Activated CD8-positive, alpha-beta memory T cell treated with anti-CD3 and anti-CD28 coated beads for 36 hours (primary cell): Measurements from ENCODE around the gene MPRIP. TPM values are rescaled to one million over a fixed set of nuclear protein-coding genes. Genes with fewer than 3 reads are reported as not detected.
"Not testable (repeated sequence)": the region's sequence is repeated elsewhere in the genome, so short reads cannot be mapped to it uniquely, and the experiment has no call there.

Experiments used
- CTCF ChIA-PET: fragments of 350-600 bp; sonication (Branson Sonifier 250); formaldehyde crosslinking; loops from one replicate; lab custom pipeline; 2021; ENCODE audit warnings: antibody characterized with exemption; lab: Charles Lee
- POLR2A ChIA-PET: fragments of 350-600 bp; sonication (Branson Sonifier 250); formaldehyde crosslinking; loops from one replicate; lab custom pipeline; 2021; ENCODE audit warnings: antibody characterized with exemption; lab: Charles Lee
- total RNA-seq, 2 experiments: library from RNA; stranded (reverse); gene quantifications; one replicate each; pipeline ENCODE4 v1.2.3, GENCODE V29; 2021

The MPRIP gene, protein sequence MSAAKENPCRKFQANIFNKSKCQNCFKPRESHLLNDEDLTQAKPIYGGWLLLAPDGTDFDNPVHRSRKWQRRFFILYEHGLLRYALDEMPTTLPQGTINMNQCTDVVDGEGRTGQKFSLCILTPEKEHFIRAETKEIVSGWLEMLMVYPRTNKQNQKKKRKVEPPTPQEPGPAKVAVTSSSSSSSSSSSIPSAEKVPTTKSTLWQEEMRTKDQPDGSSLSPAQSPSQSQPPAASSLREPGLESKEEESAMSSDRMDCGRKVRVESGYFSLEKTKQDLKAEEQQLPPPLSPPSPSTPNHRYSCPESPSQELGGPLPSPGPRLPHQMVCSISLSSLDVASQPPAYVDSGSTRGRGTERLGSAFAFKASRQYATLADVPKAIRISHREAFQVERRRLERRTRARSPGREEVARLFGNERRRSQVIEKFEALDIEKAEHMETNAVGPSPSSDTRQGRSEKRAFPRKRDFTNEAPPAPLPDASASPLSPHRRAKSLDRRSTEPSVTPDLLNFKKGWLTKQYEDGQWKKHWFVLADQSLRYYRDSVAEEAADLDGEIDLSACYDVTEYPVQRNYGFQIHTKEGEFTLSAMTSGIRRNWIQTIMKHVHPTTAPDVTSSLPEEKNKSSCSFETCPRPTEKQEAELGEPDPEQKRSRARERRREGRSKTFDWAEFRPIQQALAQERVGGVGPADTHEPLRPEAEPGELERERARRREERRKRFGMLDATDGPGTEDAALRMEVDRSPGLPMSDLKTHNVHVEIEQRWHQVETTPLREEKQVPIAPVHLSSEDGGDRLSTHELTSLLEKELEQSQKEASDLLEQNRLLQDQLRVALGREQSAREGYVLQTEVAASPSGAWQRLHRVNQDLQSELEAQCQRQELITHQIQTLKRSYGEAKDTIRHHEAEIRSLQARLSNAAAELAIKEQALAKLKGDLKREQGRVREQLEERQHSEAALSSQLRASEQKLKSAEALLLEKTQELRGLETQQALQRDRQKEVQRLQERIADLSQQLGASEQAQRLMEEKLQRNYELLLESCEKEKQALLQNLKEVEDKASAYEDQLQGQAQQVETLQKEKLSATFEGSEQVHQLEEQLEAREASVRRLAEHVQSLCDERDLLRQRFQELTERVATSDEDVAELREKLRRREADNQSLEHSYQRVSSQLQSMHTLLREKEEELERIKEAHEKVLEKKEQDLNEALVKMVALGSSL (N-terminal part only)
- 100 to 1,000 TPM; 165 to 172 TPM for total RNA-seq

DNA sequence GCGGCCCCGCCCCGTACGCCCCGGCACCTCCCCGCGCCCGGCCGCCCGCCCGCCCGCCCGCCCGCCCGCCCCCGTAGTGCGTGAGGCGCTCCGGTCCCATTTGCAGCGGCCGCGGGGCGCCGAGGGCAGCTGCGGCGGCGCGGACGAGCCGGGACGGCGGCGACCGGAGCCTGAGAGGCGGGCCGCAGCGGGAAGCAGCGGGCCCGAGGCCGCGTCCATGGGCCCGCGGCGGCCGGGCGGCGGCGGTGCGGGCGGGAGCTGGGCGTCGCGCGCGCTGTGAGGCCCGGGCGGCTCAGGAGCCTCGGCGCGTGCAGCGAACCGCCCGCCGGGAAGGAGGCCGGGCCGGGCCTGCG lies at the start of gene MPRIP:
MPRIP (plus strand) TSS at position 74 of the 353 bp plus-strand sequence. CDS start 392 bp downstream, outside the sequence.
- CTCF ChIA-PET: no interaction called here
- POLR2A ChIA-PET: interaction anchor here (1.0 kb wide), 1 partner anchor 77 kb away, joined by 3 read pairs; no protein-coding TSS in a partner anchor

DNA sequence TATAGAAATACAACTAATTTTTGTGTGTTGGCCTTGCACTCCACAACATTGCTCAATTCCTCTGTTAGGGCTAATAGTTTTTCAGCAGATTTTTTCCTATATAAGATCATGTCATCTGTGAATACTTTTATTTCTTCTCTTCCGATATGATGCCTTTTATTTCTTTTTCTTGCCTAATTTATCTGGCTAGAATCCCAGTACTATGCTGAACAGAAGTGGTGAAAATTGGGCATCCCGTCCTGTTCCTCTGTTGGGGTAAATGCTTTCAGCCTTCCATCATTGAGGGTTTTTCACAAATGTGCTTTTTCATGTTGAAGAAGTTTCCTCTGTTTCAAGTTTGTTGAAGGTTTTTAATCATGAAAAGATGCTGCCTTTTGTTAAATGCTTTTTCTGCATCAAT lies 47.6 kb upstream of the MPRIP start:
- CTCF ChIA-PET: no interaction called here
- POLR2A ChIA-PET: no interaction called here

DNA sequence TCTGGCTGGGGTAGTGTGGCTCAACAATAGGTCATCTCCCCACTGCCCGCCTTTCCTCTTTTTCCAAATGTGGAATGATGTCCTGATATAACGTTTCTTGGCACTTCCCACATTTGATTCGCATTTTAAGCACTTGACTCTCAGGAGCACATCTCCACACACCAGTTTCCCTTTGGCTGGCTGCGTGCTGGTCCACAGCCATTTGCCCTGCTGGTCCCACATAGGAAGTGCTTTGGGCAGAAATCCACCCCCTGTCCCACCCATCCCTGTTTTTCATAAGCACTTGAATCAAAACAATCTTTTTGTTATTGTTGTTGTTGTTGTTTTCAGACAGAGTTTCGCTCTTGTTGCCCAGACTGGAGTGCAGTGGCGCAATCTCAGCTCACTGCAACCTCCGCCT lies 46.3 kb upstream of the MPRIP start:
- CTCF ChIA-PET: no interaction called here
- POLR2A ChIA-PET: no interaction called here

DNA sequence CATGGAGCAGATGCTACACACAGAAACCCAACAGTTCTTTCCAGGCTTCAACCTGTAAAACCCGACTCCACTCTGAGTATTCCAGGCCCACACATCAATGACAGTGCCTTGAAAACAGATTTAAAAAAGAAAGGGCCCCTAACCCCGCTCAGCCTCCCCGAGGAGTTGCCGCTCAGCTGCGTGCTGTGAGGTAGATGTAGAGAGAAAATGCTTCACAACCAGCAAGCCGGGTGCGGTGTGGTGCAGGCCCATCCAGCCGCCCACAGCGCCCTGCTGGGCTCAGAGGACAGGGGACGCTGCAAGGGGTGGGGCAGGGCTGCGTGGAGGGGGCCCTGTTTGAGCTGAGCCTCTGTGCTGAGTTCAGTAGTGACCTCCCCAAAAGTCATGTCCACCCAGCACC lies 45.5 kb upstream of the MPRIP start:
- CTCF ChIA-PET, POLR2A ChIA-PET: not testable (repeated sequence)

DNA sequence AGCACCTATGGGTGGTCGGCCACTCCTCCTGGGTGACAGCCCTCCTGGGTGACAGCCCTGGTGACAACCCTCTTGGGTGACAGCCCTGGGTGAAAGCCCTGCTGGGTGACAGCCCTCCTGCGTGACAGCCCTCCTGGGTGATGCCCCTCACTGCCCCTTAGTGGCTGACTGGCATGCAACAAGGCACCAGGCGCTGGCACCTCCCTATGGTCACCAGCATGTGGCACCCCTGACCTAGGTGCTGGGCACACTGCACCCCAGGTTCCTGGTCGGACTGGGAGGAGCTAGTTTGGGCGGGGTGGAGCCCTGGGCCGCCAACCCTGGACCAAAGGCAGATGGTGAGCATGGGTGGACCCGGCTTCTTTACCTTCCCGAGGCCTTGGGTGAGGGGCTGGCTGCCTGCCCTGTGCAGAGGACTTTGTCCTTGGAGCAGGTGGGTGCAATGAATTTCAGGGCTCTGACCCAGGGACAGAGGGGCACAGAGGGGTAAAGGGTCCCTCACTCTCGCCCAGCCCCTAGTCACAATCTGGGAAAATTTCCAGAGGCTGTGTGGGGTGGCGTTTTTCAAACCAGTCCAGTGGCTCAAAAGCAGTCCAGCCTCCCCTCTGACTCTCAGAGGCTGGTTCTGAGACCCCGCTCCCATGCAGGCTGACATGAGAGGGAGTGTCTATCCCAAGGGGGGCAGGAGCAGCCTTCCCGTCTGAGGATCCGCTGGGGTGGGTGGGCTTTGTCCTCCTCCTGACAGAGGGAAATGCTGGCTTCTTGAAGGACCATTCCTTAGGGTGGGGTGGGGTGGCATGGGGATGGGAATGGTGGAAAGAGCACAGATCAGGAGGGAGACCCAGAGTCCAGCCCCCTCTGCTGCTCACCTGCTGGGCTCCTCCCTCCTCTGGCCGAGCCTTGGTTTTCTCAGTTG lies 44.5 kb upstream of the MPRIP start:
- ChIA-PET POLR2A (no interaction called here), CTCF (no interaction called here)

DNA sequence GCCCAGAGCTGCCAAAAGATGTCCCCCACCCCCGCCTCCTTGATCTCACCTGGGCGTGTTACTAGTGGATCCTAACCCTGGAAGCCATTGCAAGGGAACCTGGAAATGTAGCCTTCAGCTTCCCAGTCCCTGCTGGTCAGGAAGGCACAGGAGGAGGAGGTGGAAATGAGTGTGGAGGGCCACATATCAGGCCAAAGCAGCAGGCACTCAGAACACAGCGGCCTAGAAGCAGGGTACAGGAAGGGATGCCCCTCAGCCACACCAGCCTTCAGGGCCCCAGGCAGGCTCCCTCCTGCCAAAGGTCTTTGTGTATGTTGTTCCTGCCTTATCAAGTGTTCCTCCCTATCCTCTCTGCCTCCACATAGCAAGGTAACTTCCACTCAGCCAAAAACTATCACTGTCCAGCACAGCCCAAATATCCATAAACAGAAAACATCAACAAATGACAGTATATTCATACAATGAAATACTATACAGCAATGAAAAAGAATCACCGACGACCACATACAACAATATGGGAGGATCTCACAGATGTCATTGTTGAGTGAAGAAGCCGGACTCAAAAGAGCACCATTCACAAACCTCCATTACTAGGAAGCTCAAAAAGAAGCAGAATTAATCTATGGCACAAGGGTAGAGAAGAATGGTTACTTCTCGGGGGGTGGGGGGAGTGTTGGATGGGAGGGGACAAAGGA lies 42.2 kb upstream of the MPRIP start:
- POLR2A ChIA-PET: no interaction called here
- CTCF ChIA-PET: interaction anchor here (0.7 to 1.3 kb wide), 4 partner anchors 10 to 235 kb away, joined by 3 to 6 read pairs (median 4); no protein-coding TSS in a partner anchor

DNA sequence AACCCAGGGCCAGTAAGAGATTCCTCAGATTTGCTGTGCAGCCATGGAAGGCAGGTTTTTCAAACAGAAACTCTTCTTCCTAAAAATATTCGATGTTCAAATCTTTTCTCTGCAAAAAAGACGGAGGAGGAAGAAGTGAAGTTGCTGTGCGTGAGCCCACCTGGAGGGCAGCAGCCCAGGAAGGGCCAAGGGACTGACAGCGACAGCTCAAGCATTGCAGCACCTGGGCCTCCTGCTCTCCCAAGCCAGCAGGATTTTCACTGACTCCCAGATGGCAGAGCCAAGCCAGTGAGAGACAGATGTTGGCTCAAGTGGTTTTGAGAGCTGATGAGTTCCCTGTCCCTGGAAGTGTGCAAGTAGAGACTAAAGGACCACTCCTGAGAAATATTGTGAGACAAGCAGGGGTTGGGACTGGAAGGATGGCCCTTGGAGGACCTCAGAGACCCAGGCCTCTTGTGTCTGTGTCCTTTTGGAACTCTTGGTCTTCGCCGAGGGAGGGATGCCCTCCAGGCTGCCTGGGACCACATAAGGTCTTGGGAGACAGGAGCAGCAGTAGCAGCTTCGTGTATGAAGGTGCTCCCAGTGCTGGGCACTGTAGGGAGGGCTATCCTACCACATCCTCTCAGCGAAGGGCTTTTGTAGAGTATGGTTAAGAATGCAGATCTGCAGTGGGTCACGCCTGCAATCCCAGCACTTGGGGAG lies 41.0 kb upstream of the MPRIP start:
- POLR2A ChIA-PET: no interaction called here
- CTCF ChIA-PET: interaction anchor here (0.6 to 1.3 kb wide), 5 partner anchors 33 to 337 kb away, joined by 3 to 6 read pairs (median 4); no protein-coding TSS in a partner anchor

DNA sequence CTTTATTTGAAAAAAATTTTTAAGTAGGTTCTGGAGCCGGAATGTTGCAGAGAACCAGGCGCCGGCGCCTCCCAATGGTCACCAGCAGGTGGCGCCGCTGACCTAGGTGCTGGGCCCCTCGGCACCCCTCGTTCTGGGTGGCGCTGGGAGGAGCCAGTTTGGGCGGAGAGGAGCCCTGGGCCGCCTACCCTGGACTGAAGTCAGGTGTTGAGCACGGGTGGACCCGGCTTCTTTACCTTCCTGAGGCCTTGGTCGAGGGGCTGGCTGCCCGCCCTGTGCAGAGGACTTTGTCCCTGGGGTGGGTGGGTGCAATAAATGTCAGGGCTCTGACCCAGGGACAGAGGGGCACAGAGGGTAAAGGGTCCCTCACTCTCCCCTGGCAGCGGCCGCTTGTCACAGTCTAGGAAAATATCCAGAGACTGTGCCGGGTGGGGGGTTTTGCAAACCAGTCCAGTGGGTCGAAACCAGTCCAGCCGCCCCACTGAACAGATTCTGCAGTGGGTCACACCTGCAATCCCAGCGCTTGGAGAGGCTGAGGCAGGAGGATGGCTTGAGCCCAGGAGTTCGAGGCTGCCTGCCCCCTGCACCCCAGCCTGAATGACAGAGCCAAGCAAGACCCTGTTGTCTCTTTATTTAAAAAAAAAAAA lies 40.3 kb upstream of the MPRIP start:
- ChIA-PET POLR2A (no interaction called here), CTCF (no interaction called here)

DNA sequence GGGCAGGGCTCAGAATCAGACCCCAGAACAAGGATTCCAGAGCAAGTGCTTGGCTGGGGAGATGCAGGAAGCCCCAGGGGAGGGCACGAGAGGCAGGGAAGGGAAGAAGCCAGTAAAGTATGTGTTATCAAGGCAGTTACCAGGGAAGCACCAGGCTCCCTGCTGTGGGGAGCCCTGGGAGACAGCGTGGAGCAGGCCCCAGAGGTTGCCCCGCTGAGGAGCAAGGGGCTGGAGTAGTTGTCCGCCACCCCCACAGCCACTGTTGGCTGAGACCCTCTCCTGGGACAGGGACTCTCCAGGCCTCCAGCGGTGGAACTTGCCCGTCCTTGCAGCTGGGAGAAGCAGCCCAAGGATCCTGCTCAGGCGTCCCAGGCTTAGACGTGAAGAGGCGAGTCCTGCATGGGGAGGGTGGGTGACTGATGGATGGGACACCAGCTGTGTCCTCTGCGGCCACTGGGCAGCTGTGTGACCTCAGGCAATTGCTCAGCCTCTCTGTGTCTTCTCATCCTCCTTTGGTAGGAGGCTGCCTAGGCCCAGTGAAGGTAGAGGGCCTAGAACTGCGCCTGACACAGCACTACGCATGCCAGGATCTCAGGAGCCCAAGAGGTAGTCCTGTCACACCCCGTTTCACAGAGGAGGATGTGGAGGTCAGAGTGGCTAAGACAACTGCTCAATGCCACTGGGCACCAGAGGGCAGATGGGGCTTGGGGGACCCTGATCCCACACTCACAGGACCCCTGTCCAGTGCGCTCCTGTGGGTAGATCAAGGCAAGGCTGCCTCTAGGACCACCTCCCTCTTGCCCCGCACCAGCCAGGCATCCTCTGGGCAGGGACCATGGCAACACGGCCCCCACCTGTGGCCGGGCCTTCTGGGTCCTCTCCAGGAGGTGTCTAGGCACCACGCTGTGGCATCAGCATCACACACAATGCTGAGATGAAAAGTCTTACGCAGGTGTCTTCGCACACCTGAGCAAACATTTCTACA lies 39.2 kb upstream of the MPRIP start:
- CTCF ChIA-PET, POLR2A ChIA-PET: not testable (repeated sequence)

DNA sequence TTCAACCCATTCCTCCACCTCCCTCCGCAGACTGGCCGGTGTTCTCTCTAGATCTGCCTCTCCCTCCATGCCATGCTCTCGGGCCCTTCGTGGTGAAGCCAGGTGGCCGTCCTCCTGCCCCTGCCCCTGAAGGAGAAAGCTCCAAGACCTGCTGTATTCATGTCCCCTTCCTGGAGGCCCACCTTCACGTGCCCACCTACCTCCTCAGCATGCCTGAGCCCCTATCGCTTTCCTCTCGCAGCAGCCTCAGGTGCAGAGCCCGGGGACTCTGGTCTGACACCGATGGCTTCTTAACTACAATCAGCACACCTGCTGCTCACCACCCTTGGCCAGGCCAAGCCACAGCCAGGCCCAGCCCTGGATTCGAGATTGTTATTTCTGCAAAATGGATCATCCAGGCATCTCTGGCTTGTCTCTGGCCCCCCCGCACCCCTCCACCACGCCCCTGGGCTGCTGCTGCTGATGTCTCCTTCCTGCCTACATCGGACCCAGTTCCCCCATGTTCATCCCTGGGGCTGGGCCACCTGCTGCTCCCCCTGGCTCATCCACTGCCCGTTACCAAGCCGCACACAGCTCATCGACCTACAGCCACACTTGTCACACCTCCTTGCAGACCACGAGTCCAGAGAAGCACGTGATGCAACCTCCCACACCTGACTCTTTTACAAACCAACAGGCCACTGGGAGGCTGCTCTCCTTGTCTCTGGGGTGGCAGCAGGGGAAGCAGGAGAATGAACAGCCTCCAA lies 37.8 kb upstream of the MPRIP start:
- ChIA-PET POLR2A (no interaction called here), CTCF (no interaction called here)

DNA sequence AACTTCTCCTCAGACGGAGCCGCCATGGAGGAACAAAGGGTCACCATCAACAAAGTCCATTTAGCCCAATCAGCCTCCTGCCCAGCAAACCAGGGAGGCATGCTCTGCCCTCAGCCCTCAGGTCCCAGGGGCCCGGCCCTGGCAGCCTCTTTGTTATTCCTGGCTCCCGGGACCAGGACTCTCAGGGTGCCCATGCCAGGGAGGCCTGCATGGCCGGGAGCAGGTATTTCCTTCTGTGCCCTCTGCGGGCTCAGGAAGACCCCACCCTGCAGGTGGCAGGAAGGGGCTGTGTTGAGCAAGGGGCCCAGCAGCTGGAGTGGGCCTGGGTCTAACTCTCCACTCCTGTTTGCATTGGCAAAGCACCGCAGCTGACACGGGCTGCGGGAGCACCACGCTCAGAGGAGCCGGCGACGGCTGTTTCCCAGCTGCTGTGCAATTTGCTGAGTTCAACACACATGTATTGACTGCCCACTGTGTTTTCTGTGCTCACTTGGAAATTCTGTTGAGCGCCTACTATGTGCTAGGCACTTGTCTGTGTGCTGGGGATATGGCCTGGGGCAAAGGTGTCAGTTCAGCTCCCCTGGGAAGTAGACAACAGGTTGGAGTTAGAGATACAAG lies 37.2 kb upstream of the MPRIP start:
- POLR2A ChIA-PET, CTCF ChIA-PET: not testable (repeated sequence)

DNA sequence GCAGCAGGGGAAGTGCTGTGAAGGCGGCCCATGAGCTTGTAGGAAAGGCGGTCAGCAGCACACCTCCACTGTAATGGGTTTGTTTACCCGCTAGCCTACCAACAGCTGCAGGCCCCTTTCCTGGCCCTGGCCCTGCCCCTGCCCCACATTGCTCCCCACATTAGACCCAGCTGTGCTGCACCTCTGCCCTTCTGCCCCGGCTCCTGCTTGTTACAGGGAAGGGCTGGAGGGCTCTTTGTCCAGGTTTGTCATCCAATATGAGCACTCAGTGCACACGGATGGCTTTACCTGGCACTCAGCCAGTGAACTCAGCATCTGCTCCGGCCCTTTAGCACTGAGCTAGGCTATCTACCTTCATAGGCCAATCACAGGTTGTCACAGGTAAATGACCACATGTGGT lies 34.4 kb upstream of the MPRIP start:
- POLR2A ChIA-PET, CTCF ChIA-PET: not testable (repeated sequence)

DNA sequence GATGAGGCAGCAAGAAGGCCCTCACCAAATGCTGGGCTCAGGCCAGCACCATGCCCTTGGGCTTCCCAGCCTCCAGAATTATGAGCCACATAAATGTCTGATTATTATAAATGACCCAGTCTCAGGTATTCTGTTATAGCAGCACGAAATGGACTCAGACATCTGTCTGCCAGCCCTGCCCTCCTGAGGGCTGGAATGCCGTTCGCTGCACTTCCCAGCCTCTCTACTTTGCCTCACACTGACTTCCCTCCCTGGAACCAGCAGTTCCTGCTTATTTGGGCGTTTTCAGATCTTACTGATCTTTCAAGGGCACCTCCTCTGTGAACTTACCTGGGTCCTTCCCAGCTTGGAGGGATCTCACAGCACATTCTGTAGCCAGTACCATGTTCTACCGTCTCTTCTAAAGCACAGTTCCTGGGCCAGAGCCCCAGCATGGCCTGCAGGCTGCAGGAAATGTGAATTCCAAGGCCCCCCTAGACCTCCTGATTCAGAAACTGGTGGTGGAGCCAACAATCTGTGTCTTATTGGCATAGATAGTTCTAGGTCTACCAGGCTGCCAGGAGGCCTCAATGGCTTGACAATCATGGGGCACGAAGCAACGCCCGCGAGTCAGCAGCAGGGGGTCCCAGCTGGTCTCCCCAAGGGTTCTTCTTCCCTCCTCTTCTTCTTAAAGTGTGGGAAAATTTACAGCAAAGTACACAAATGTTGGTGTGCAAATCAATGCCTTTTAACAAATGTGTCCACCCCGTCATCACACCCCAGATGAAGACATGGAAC lies 33.4 kb upstream of the MPRIP start:
- POLR2A ChIA-PET, CTCF ChIA-PET: not testable (repeated sequence)

DNA sequence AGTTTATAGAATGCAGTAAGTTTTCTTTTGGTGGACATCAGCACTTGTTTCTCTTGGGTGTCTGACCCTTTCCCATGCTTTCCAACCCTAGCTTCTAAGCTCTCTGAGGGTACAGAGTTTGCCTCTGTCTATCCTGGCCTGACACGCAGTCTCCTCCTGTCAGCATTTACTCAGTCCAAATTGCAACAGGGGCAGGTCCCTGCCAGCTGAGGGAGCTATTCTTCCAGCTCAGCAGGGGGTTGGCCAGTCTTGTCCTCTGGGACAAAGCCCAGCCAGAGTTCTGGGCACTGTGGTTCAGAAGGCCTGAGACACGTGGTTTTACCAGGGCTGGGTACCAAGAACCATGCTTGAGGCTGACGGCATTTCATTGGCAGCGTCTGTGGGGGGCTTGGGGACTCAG lies 32.3 kb upstream of the MPRIP start:
- CTCF ChIA-PET, POLR2A ChIA-PET: not testable (repeated sequence)
